Measurements from ENCODE around the gene C1orf141.

C1orf141 gene

GRCh38 chr1:67134695-67135094, at the start of gene C1orf141:
TSS of gene C1orf141 (minus strand) at chr1:67134970. CDS start at chr1:67127240, 7,730 bp downstream.
- FAIRE-seq (no peak), DNase-seq (ENCODE audit: insufficient read length, low spot score) (no peak)
- no peak for TF ChIP-seq POLR2A (IDR thresholded peaks at IDR 0.05; ENCODE audit: low read depth, low read length)

- no peak for TF ChIP-seq POLR2A (IDR thresholded peaks at IDR 0.05; ENCODE audit: low read depth, low read length)
- DNase-seq (ENCODE audit: insufficient read length, low spot score) (no peak), FAIRE-seq (no peak)
Measured at GRCh38 chr1:67175530-67176087, 40.8 kb upstream of the C1orf141 start.

DNA sequence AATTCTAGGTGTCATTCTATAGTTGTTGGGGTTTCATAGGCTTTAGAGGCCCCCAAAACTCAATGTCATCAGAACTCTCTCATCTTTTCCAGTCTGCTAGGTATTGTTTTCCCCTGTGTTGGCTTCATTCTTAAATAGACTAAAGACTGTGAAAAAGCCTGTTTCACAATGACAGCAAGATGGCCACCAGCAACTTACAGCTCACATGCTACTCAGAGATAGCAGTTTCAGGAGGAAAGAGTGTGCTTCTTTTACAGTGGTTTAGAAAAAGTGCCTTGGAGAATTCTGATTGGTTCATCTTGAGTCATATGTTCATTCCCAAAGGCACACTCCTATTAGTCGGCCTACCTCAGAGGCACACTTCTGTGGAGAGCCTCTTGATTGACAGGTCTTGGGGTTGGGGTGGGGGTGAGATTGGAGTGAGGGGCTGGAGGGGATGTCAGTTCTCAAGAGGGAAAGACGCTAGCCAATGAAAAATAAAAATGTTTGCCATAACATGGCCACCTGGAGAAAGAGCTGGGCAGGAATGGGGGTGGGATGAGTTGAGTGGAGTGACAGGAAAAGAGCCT, 40.0 kb upstream of the C1orf141 start:
- no peak for TF ChIP-seq POLR2A (IDR thresholded peaks at IDR 0.05; ENCODE audit: low read depth, low read length)
- DNase-seq (ENCODE audit: insufficient read length, low spot score) (no peak), FAIRE-seq (no peak)

GRCh38 chr1:67173988-67174387, 39.2 kb upstream of the C1orf141 start:
- no peak for TF ChIP-seq POLR2A (IDR thresholded peaks at IDR 0.05; ENCODE audit: low read depth, low read length)
- FAIRE-seq (no peak), DNase-seq (ENCODE audit: insufficient read length, low spot score) (no peak)

DNA sequence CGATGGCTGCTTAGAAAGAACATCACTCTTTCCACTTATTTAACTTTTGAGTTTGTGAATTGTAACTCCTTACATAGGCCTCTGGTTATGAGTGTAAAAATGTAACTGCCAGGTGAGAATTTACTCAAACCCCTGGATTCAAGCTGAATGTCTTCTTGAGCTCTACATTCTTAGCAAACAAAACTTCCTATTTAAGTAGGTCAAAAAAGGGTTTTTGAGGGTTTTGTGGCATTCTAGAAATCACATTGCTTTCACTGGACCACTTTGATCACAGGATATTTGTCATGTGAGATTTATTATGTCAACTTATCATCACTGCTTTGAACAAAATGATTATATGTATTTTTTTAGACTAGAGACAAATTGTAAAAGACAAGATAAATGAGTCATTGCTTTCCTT, 37.2 kb upstream of the C1orf141 start:
- TF ChIP-seq POLR2A (IDR thresholded peaks at IDR 0.05; ENCODE audit: low read depth, low read length) = no peak
- FAIRE-seq = no peak
- no peak for DNase-seq (ENCODE audit: insufficient read length, low spot score)

DNA sequence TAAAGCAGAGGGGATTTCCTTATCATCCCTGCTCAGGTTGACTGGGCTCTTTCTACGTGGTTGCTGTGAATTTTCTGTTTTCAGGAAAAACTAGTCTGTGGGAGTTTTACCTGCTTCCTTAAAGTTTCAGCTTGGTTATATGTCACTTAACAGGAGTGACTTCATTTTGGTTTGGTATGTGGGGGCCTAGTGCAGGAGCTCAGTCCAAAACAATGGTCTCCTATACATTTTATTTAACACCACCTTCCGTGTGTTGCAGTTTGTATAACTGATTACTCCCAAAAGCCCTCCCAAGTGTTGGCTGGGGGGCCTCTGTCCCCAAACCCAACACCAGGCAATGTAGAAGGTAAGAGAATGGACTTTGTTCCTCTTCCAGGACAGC, 36.8 kb upstream of the C1orf141 start:
- FAIRE-seq (no peak), DNase-seq (ENCODE audit: insufficient read length, low spot score) (no peak)
- no peak for TF ChIP-seq POLR2A (IDR thresholded peaks at IDR 0.05; ENCODE audit: low read depth, low read length)

DNA sequence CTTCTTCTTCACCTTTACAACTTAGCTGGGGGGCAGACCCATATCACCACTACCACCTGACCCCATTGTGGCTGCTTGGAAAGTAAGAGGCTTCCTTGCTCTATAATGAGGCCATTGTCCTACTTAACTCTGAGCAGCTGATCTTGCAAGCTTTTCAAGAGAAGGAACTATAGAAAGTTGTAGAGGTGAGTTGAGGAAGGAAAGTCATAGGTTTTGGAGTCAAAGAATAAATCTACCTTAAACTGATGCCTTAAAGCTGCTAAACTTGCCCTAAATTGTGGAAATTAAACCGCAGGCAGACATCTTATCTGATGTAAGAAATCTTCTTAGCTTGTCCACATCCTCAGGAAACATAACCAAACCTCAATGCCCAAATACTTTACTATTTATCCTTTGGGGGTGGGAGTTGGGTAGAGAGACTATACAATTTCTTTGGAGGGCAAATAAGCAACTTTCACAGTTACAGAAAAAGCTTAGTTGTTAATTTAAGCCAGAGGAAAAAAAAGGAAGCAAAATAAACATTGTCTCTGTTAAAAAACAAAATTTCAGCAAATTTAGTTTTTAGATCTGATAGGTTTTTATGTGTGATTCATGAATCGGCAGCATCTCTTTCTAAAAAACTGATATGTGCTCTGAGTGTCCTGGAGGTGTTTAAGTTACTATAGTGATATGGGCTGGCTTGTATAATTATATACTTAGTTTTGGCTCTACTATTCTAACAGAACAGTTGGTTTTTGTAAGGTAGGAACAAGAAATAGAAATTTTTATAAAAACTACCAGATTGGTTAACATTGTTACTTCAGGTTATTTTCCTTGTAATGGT, 36.2 kb upstream of the C1orf141 start:
- DNase-seq (ENCODE audit: insufficient read length, low spot score) (no peak), FAIRE-seq (no peak)
- no peak for TF ChIP-seq POLR2A (IDR thresholded peaks at IDR 0.05; ENCODE audit: low read depth, low read length)

GRCh38 chr1:67169932-67170331, 35.2 kb upstream of the C1orf141 start:
- no peak for DNase-seq (ENCODE audit: insufficient read length, low spot score)
- TF ChIP-seq POLR2A (IDR thresholded peaks at IDR 0.05; ENCODE audit: low read depth, low read length) = no peak
- FAIRE-seq = no peak

GRCh38 chr1:67169496-67169895, 34.7 kb upstream of the C1orf141 start:
- no peak for FAIRE-seq
- DNase-seq (ENCODE audit: insufficient read length, low spot score) = no peak
- no peak for TF ChIP-seq POLR2A (IDR thresholded peaks at IDR 0.05; ENCODE audit: low read depth, low read length)

GRCh38 chr1:67166196-67166595, 31.4 kb upstream of the C1orf141 start, which contains the start of gene IL23R:
TSS of gene IL23R (plus strand) at chr1:67166454. CDS start at chr1:67168121, 1,667 bp downstream.
- TF ChIP-seq POLR2A (IDR thresholded peaks at IDR 0.05; ENCODE audit: low read depth, low read length) = no peak
- DNase-seq (ENCODE audit: insufficient read length, low spot score) = no peak
- no peak for FAIRE-seq

- DNase-seq (ENCODE audit: insufficient read length, low spot score) = no peak
- no peak for FAIRE-seq
- TF ChIP-seq POLR2A (IDR thresholded peaks at IDR 0.05; ENCODE audit: low read depth, low read length) = no peak
Measured at GRCh38 chr1:67165468-67166041, 30.8 kb upstream of the C1orf141 start.

- FAIRE-seq (peak; percentile 80), DNase-seq (ENCODE audit: insufficient read length, low spot score) (peak; percentile 8)
- no peak for TF ChIP-seq POLR2A (IDR thresholded peaks at IDR 0.05; ENCODE audit: low read depth, low read length)
Measured at GRCh38 chr1:67162954-67163353, 28.2 kb upstream of the C1orf141 start.

DNA sequence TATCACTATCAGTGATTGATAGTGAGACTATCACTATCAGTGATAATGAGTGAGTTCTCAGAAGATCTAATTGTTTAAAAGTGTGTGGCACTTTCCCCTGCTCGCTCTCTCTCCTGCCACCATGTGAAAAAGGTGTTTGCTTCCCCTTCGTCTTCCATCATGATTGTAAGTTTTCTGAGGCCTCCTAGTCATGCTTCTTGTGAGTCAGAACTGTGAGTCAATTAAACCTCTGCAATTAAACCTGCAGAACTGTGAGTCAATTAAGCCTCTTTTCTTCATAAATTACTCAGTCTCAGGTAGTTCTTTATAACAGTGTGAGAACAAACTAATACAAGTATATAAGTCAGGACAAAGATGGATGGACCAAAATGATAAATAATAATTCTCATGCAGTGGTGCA, 24.5 kb upstream of the C1orf141 start:
- no peak for TF ChIP-seq POLR2A (IDR thresholded peaks at IDR 0.05; ENCODE audit: low read depth, low read length)
- no peak for FAIRE-seq
- DNase-seq (ENCODE audit: insufficient read length, low spot score) = no peak

- DNase-seq (ENCODE audit: insufficient read length, low spot score) = no peak
- no peak for FAIRE-seq
Measured at GRCh38 chr1:67158401-67158800, 23.6 kb upstream of the C1orf141 start.

More at GRCh38 chr1:67158401-67158800, 23.6 kb upstream of the C1orf141 start:
- no peak for TF ChIP-seq POLR2A (IDR thresholded peaks at IDR 0.05; ENCODE audit: low read depth, low read length)

Data from H54 (cell line).